Endothelial cell of umbilical vein (primary cell): Measurements from ENCODE around the gene USP11. TPM values are rescaled to one million over a fixed set of nuclear protein-coding genes. Genes with fewer than 3 reads are reported as not detected.

Experiments used
- BruUV-seq: library from RNA; stranded (reverse); fragments of 400-500 nt; replicated peaks from 2 replicates; lab custom pipeline; 2021; lab: Mats Ljungman, UMichigan
- CTCF ChIA-PET: fragments of 300-600, 350-600 bp; sonication (Branson Sonifier 250); formaldehyde crosslinking; loops from one replicate; lab custom pipeline; 2021; ENCODE audit warnings: antibody characterized with exemption, inconsistent platforms; lab: Charles Lee
- POLR2A ChIA-PET: fragments of 300-600, 350-600 bp; sonication (Branson Sonifier 250); formaldehyde crosslinking; loops from one replicate; lab custom pipeline; 2021; ENCODE audit warnings: antibody characterized with exemption, inconsistent platforms; lab: Charles Lee
- DNase-seq: peaks from one replicate; pipeline ENCODE4 v3.0.0-alpha.2; 2011; ENCODE audit warnings: low read depth, low spot score
- FAIRE-seq: peaks from 2 replicates; lab custom pipeline; 2011; peaks lifted over from hg19 to GRCh38; lab: Jason Lieb, UNC
- H2AFZ ChIP-seq: 2 replicates; pipeline ENCODE4 v1.6.0; 2012; ENCODE audit warnings: low read depth, low read length, control low read depth, inconsistent platforms
- H3K27ac ChIP-seq: 2 replicates; pipeline ENCODE4 v1.5.1; 2011; ENCODE audit warnings: low read depth, mild to moderate bottlenecking, control low read depth, low read length, moderate library complexity; ENCODE audit not compliant: insufficient read depth
- H3K27me3 ChIP-seq, 2 experiments: 2 replicates each; pipeline versions ENCODE4 v1.6.0 to v1.6.1; 2011; ENCODE audit warnings: low read length in 2 of 2, mixed read lengths in 1 of 2; ENCODE audit not compliant: control insufficient read depth in 2 of 2, insufficient read depth in 2 of 2
- H3K36me3 ChIP-seq, 2 experiments: 2 replicates in 1 of 2; 3 replicates in 1 of 2; pipeline ENCODE4 v1.5.1; 2011; ENCODE audit warnings: low read length in 2 of 2, mild to moderate bottlenecking in 1 of 2, moderate library complexity in 1 of 2; ENCODE audit not compliant: control insufficient read depth in 2 of 2, insufficient read depth in 2 of 2; ENCODE audit errors: extremely low read depth in 1 of 2
- H3K4me1 ChIP-seq: 3 replicates; pipeline ENCODE4 v1.5.1; 2011; ENCODE audit warnings: mild to moderate bottlenecking, low read length; ENCODE audit not compliant: control insufficient read depth, insufficient read depth; ENCODE audit errors: extremely low read depth
- H3K4me2 ChIP-seq: 2 replicates; pipeline ENCODE4 v1.6.1; 2011; ENCODE audit warnings: low read length, control low read depth, mixed read lengths; ENCODE audit not compliant: insufficient read depth
- H3K4me3 ChIP-seq, 3 experiments: fragments of 200-600 bp in 1 of 3; sonication (generic), shearing (Covaris generic) in 1 of 3; replicated peaks in 1 of 3; 2 replicates each; pipeline ENCODE4 v1.5.1; 2011 to 2016; ENCODE audit warnings: control low read depth in 3 of 3, low read length in 3 of 3, mild to moderate bottlenecking in 2 of 3, inconsistent platforms in 1 of 3, low read depth in 1 of 3, moderate library complexity in 1 of 3; ENCODE audit not compliant: insufficient read depth in 1 of 3
- H3K79me2 ChIP-seq: 2 replicates; pipeline ENCODE4 v1.6.0; 2012; ENCODE audit warnings: low read length, inconsistent platforms; ENCODE audit not compliant: control insufficient read depth, insufficient read depth
- H3K9ac ChIP-seq: replicated peaks from 2 replicates; pipeline ENCODE3; 2011; ENCODE audit warnings: low read length, control low read depth; ENCODE audit not compliant: insufficient read depth; ENCODE audit errors: extremely low read depth
- H3K9me1 ChIP-seq: replicated peaks from 3 replicates; pipeline ENCODE4 v1.6.0; 2011; ENCODE audit warnings: mild to moderate bottlenecking, low read length; ENCODE audit not compliant: control insufficient read depth, insufficient read depth; ENCODE audit errors: extremely low read depth
- H3K9me3 ChIP-seq: replicated peaks from 2 replicates; pipeline ENCODE4 v1.5.1; 2012; ENCODE audit warnings: low read length, inconsistent platforms; ENCODE audit not compliant: control insufficient read depth, insufficient read depth
- H4K20me1 ChIP-seq: replicated peaks from 2 replicates; pipeline ENCODE3; 2011; ENCODE audit warnings: mild to moderate bottlenecking, low read length; ENCODE audit not compliant: control insufficient read depth, insufficient read depth; ENCODE audit errors: extremely low read depth
- CTCF ChIP-seq, 2 donors: IDR thresholded peaks; 1 replicate in 1 of 2; 2 replicates in 1 of 2; pipeline ENCODE4 v1.5.1; 2011; ENCODE audit warnings: low read length in 2 of 2, mild to moderate bottlenecking in 2 of 2, moderate library complexity in 2 of 2, control low read depth in 1 of 2, inconsistent platforms in 1 of 2, low read depth in 1 of 2; ENCODE audit not compliant: insufficient read depth in 1 of 2; ENCODE audit errors: extremely low read depth in 1 of 2
- EZH2 ChIP-seq: IDR thresholded peaks from 2 replicates; pipeline ENCODE4 v1.6.1; 2012; ENCODE audit warnings: borderline replicate concordance, low read depth, mild to moderate bottlenecking, moderate library complexity, low read length, inconsistent platforms; ENCODE audit not compliant: severe bottlenecking
- FOS ChIP-seq: IDR thresholded peaks from 2 replicates; pipeline ENCODE4 v1.6.1; 2011; ENCODE audit warnings: mild to moderate bottlenecking, low read length, moderate library complexity, borderline replicate concordance; ENCODE audit not compliant: insufficient read depth
- GATA2 ChIP-seq: IDR thresholded peaks from 2 replicates; pipeline ENCODE4 v1.7.0; 2011; ENCODE audit warnings: low read depth, mild to moderate bottlenecking, moderate library complexity, mixed read lengths, low read length; ENCODE audit not compliant: insufficient read length, insufficient read depth
- JUN ChIP-seq: IDR thresholded peaks from 2 replicates; pipeline ENCODE4 v1.6.1; 2011; ENCODE audit warnings: borderline replicate concordance, low read depth; ENCODE audit not compliant: insufficient read length, insufficient read depth
- MAX ChIP-seq: IDR thresholded peaks from 2 replicates; pipeline ENCODE4 v1.6.1; 2011; ENCODE audit not compliant: insufficient read depth, insufficient read length
- MYC ChIP-seq: IDR thresholded peaks from one replicate; pipeline ENCODE4 v1.6.1; 2011; ENCODE audit warnings: mild to moderate bottlenecking, low read depth, low read length
- POLR2A ChIP-seq: IDR thresholded peaks from 2 replicates; pipeline ENCODE4 v1.6.1; 2012; ENCODE audit warnings: low read depth, mild to moderate bottlenecking, control low read depth, low read length
- POLR2AphosphoS5 ChIP-seq: IDR thresholded peaks from 2 replicates; pipeline ENCODE4 v1.6.1; 2012; ENCODE audit warnings: low read depth, mild to moderate bottlenecking, control low read depth, low read length, moderate library complexity; ENCODE audit not compliant: insufficient read depth
- dilution Hi-C: fragments of 300-500 bp; cut with MboI; formaldehyde crosslinking; loops from one replicate; pipeline ENCODE4 v1.15.0; 2019; ENCODE audit warnings: low sequenced_read_pairs; ENCODE audit not compliant: extremely low pct_ligation_motif_present
- intact Hi-C: fragments of 100-400 bp; cut with micrococcal nuclease; formaldehyde crosslinking; loops from one replicate; pipeline ENCODE4 v1.10.0; 2022
- polyA plus RNA-seq, 4 experiments: library from polyadenylated mRNA; depleted of rRNA in 3 of 4; stranded (reverse) in 3 of 4; unstranded in 1 of 4; fragments of >200 nt; gene quantifications; 2 replicates each; pipeline versions ENCODE4 v1.2.1 to v1.2.3, GENCODE V29; 2011 to 2012; ENCODE audit warnings: missing spikeins in 1 of 4
- total RNA-seq: library from RNA; stranded (reverse); gene quantifications from 2 replicates; pipeline ENCODE4 v1.2.3, GENCODE V29; 2021

Gene USP11
- total and polyA plus RNA-seq, 2 donors (not counting 3 experiments of a cell fraction or from before 2014, with no cell fraction given), result 24.0 to 36.4 TPM

- CTCF ChIA-PET, result no interaction called here
- Histone ChIP-seq H3K4me2 (no peak overlapping the region), H3K9ac (no peak overlapping the region), H3K79me2 (peaks cover 58% of the 10 kb centered on the region), H4K20me1 (no peaks in the 10 kb centered on the region), H3K27me3 (no peaks in the 10 kb centered on the region), H3K4me1 (peaks cover 29% of the 10 kb centered on the region), H2AFZ (no peak overlapping the region), H3K9me3 (no peaks in the 10 kb centered on the region), H3K27ac (no peak overlapping the region), H3K9me1 (no peaks in the 10 kb centered on the region), H3K4me3 (no peak overlapping the region), H3K36me3 (peaks cover 12 to 37% of the 10 kb centered on the region in 2 experiments)
- POLR2A ChIA-PET, result no interaction called here
- FAIRE-seq (no peak), DNase-seq (no peak)
- TF ChIP-seq POLR2AphosphoS5, result no peak
- no peak for TF ChIP-seq POLR2A
- TF ChIP-seq MYC, result no peak
- TF ChIP-seq GATA2, result no peak
- TF ChIP-seq FOS, result no peak
- intact Hi-C loops, result no loop called here
- dilution Hi-C loops, result no loop called here
- no TSS peak for BruUV-seq
Measured at GRCh38 chrX:47197526-47197925, 35.3 kb upstream of the USP11 start.

- intact Hi-C loops, result no loop called here
- Histone ChIP-seq H3K9me1 (no peaks in the 10 kb centered on the region), H3K9me3 (no peaks in the 10 kb centered on the region), H3K4me2 (no peak overlapping the region), H3K36me3 (peaks cover 12 to 44% of the 10 kb centered on the region in 2 experiments), H3K4me3 (no peak overlapping the region), H3K4me1 (peaks cover 25% of the 10 kb centered on the region), H3K79me2 (peaks cover 58% of the 10 kb centered on the region), H4K20me1 (no peaks in the 10 kb centered on the region), H3K9ac (no peak overlapping the region), H3K27me3 (no peaks in the 10 kb centered on the region), H3K27ac (no peak overlapping the region), H2AFZ (no peak overlapping the region)
- no peak for TF ChIP-seq JUN
- no peak for TF ChIP-seq FOS
- TF ChIP-seq MAX, result no peak
- no peak for TF ChIP-seq GATA2
- TF ChIP-seq MYC, result no peak
- TF ChIP-seq POLR2AphosphoS5, result no peak
- no peak for TF ChIP-seq EZH2
- TF ChIP-seq POLR2A, result no peak
- no peak for TF ChIP-seq CTCF (IDR thresholded peaks at IDR 0.05; ENCODE audit: extremely low read depth in 1 of 2, insufficient read depth in 1 of 2, low read depth in 1 of 2, low read length in 2 of 2)
- DNase-seq (no peak), FAIRE-seq (no peak)
- dilution Hi-C loops, result no loop called here
- ChIA-PET CTCF (no interaction called here), POLR2A (no interaction called here)
- no TSS peak for BruUV-seq
Measured at GRCh38 chrX:47198026-47198686, 34.7 kb upstream of the USP11 start.
